SU-DHL-6 (cell line): ENCODE measurements around the gene RNU2-63P.
"Not testable (repeated sequence)": the region's sequence is repeated elsewhere in the genome, so short reads cannot be mapped to it uniquely, and the experiment has no call there.

Experiments used
- H2AFZ ChIP-seq: fragments of 200-600 bp; sonication (generic); 2 replicates; pipeline ENCODE4 v1.6.1; 2014; ENCODE audit warnings: low read depth, mild to moderate bottlenecking, moderate library complexity, mixed read lengths, antibody characterized with exemption, low read length; ENCODE audit not compliant: severe bottlenecking
- H3F3A ChIP-seq: fragments of 200-600 bp; shearing (Covaris generic); 2 replicates; pipeline ENCODE4 v1.6.0; 2016; ENCODE audit warnings: antibody characterized with exemption, mild to moderate bottlenecking; ENCODE audit not compliant: insufficient read depth
- H3K27ac ChIP-seq: fragments of 200-600 bp; sonication (generic); 2 replicates; pipeline ENCODE4 v1.5.1; 2016; ENCODE audit warnings: low read depth, mild to moderate bottlenecking, low read length, moderate library complexity, mixed read lengths
- H3K27me3 ChIP-seq: fragments of 200-600 bp; sonication (generic), shearing (Covaris generic); 2 replicates; pipeline ENCODE4 v1.6.0; 2014; ENCODE audit warnings: mild to moderate bottlenecking, low read length
- H3K36me3 ChIP-seq: fragments of 200-600 bp; sonication (generic); 2 replicates; pipeline ENCODE4 v1.6.1; 2014; ENCODE audit warnings: mild to moderate bottlenecking, low read length, mixed read lengths
- H3K4me2 ChIP-seq: fragments of 300-600, 200-600 bp; shearing (Covaris generic), sonication (generic); 2 replicates; pipeline ENCODE4 v1.6.0; 2014; ENCODE audit warnings: low read length, low read depth, mild to moderate bottlenecking; ENCODE audit not compliant: poor library complexity, severe bottlenecking
- H3K4me3 ChIP-seq: fragments of 200-600 bp; sonication (generic); 2 replicates; pipeline ENCODE4 v1.5.1; 2014; ENCODE audit warnings: antibody characterized with exemption, low read length, mild to moderate bottlenecking, mixed read lengths; ENCODE audit not compliant: insufficient read depth, poor library complexity, severe bottlenecking
- H3K79me2 ChIP-seq: fragments of 200-600 bp; sonication (generic); 2 replicates; pipeline ENCODE4 v1.6.1; 2014; ENCODE audit warnings: mild to moderate bottlenecking, low read length, moderate library complexity; ENCODE audit not compliant: insufficient read depth
- H3K9ac ChIP-seq: fragments of 200-600 bp; sonication (generic); 2 replicates; pipeline ENCODE4 v1.7.0; 2014; ENCODE audit warnings: mild to moderate bottlenecking, low read length
- H3K9me2 ChIP-seq: fragments of 200-600 bp; sonication (generic); replicated peaks from 2 replicates; pipeline ENCODE4 v1.6.1; 2014; ENCODE audit warnings: low read length; ENCODE audit not compliant: insufficient read depth
- H3K9me3 ChIP-seq: fragments of 200-600 bp; sonication (generic); 2 replicates; pipeline ENCODE4 v1.6.1; 2014; ENCODE audit warnings: low read length, mixed read lengths; ENCODE audit not compliant: insufficient read depth
- H4K20me1 ChIP-seq: fragments of 200-600 bp; sonication (generic); 2 replicates; pipeline ENCODE4 v1.6.1; 2014; ENCODE audit warnings: low read depth, mild to moderate bottlenecking, antibody characterized with exemption, low read length, moderate library complexity, mixed read lengths
- EZH2phosphoT487 ChIP-seq: fragments of 200-600 bp; sonication (generic), shearing (Covaris generic); conservative IDR thresholded peaks from 2 replicates; pipeline ENCODE4 v1.6.1; 2018; ENCODE audit warnings: mild to moderate bottlenecking, antibody characterized with exemption, low read length, moderate library complexity, mixed read lengths
- TF ChIP-seq, protein P1 (sequence below): fragments of 200-600 bp; sonication (generic); IDR thresholded peaks from one replicate; pipeline ENCODE4 v1.5.1; 2017; ENCODE audit warnings: antibody characterized with exemption, mild to moderate bottlenecking, low read length, moderate library complexity; ENCODE audit not compliant: insufficient read depth, poor library complexity, severe bottlenecking

RNU2-63P gene

DNA sequence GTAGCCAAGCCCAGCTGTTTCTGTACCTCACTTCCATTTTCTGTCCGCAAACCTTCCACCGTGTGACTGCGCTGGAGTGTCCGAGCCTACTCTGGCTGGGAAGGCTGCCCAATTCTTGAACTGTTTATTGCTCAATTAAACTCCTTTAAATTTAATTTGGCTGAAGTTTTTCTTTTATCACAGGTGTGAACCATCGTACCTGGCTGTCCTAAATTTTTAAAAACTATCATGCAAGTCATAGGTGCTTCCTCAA lies 6.2 kb upstream of the RNU2-63P start:
- TF ChIP-seq EZH2phosphoT487 = no peak
- TF ChIP-seq, protein P1, sequence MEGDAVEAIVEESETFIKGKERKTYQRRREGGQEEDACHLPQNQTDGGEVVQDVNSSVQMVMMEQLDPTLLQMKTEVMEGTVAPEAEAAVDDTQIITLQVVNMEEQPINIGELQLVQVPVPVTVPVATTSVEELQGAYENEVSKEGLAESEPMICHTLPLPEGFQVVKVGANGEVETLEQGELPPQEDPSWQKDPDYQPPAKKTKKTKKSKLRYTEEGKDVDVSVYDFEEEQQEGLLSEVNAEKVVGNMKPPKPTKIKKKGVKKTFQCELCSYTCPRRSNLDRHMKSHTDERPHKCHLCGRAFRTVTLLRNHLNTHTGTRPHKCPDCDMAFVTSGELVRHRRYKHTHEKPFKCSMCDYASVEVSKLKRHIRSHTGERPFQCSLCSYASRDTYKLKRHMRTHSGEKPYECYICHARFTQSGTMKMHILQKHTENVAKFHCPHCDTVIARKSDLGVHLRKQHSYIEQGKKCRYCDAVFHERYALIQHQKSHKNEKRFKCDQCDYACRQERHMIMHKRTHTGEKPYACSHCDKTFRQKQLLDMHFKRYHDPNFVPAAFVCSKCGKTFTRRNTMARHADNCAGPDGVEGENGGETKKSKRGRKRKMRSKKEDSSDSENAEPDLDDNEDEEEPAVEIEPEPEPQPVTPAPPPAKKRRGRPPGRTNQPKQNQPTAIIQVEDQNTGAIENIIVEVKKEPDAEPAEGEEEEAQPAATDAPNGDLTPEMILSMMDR = no peak
- Histone ChIP-seq H3K4me3 (no peak overlapping the region), H3K27me3 (no peaks in the 10 kb centered on the region), H3K27ac (no peak overlapping the region), H3K9me2 (no peaks in the 10 kb centered on the region), H3F3A (no peaks in the 10 kb centered on the region), H3K9ac (no peak overlapping the region), H3K36me3 (no peaks in the 10 kb centered on the region), H2AFZ (no peak overlapping the region), H3K4me2 (no peak overlapping the region), H4K20me1 (no peaks in the 10 kb centered on the region), H3K9me3 (peaks cover 8% of the 10 kb centered on the region; the same call in 1 of the 2 replicates), H3K79me2 (no peaks in the 10 kb centered on the region)

GRCh38 chr2:88019985-88020384 lies 3.6 kb upstream of the RNU2-63P start:
- TF ChIP-seq, protein P1 = no peak
- TF ChIP-seq EZH2phosphoT487 = no peak
- Histone ChIP-seq H2AFZ (no peak overlapping the region), H3K9me2 (no peaks in the 10 kb centered on the region)

DNA sequence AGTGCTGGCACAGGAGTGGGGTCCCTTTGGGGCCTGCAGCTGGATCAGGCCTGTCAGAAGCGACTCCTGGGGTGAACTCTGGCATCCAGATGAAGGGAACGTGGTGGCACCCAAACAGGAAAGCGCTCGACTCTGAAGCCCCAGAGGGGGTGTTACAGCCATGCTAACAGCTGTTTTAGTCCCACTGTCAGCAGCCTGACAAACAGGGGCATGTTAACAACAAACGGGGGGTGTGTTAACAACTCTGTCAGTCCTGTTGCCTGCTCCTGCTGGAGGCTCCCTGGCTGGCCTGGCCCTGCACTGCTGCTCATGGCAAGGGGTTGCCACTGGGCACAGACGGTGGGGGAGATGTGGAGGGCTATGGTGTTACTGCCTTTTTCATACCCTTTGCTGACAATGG lies 2.6 kb upstream of the RNU2-63P start:
- H3K4me3 ChIP-seq = no peak overlapping the region
- H3K9ac ChIP-seq = no peak overlapping the region
- no peak overlapping the region for H3K4me2 ChIP-seq
- no peak overlapping the region for H3K27ac ChIP-seq
- H3K79me2 ChIP-seq = no peaks in the 10 kb centered on the region
- peaks cover 17% of the 10 kb centered on the region for H3F3A ChIP-seq
- H3K9me3 ChIP-seq = peaks cover 8% of the 10 kb centered on the region; the same call in 1 of the 2 replicates
- H3K36me3 ChIP-seq = no peaks in the 10 kb centered on the region
- H2AFZ ChIP-seq = no peak overlapping the region
- no peak for TF ChIP-seq EZH2phosphoT487
- TF ChIP-seq, protein P1 = no peak
- H4K20me1 ChIP-seq = no peaks in the 10 kb centered on the region
- H3K9me2 ChIP-seq = no peaks in the 10 kb centered on the region
- no peaks in the 10 kb centered on the region for H3K27me3 ChIP-seq

More at GRCh38 chr2:88019985-88020384, 3.6 kb upstream of the RNU2-63P start:
- H3K27ac ChIP-seq = no peak overlapping the region
- H3K4me2 ChIP-seq = no peak overlapping the region
- H4K20me1 ChIP-seq = no peaks in the 10 kb centered on the region
- H3K9me3 ChIP-seq = peaks cover 8% of the 10 kb centered on the region; the same call in 1 of the 2 replicates
- H3K4me3 ChIP-seq = no peak overlapping the region
- H3K9ac ChIP-seq = no peak overlapping the region
- H3K79me2 ChIP-seq = no peaks in the 10 kb centered on the region
- H3K36me3 ChIP-seq = no peaks in the 10 kb centered on the region
- peaks cover 9% of the 10 kb centered on the region for H3F3A ChIP-seq
- no peaks in the 10 kb centered on the region for H3K27me3 ChIP-seq

GRCh38 chr2:88018077-88018805 lies 1.9 kb upstream of the RNU2-63P start:
- H3K9me3 ChIP-seq, H3K27me3 ChIP-seq, H4K20me1 ChIP-seq, H3K27ac ChIP-seq, H3K79me2 ChIP-seq, H3K9ac ChIP-seq, H3K36me3 ChIP-seq, H3K9me2 ChIP-seq, H3K4me2 ChIP-seq, H2AFZ ChIP-seq, H3K4me3 ChIP-seq: not testable (repeated sequence)
- peaks cover 17% of the 10 kb centered on the region for H3F3A ChIP-seq

- Histone ChIP-seq H3K4me2 (peak overlapping the region; percentile 59), H3K9ac (peak overlapping the region; percentile 61; the same call in 1 of the 2 replicates)
Observed at GRCh38 chr2:88017780-88018038, 1.4 kb upstream of the RNU2-63P start.

More at GRCh38 chr2:88017780-88018038, 1.4 kb upstream of the RNU2-63P start:
- H3K4me3 ChIP-seq, H3K27me3 ChIP-seq, H3K9me2 ChIP-seq, H3K27ac ChIP-seq, H3K9me3 ChIP-seq, H2AFZ ChIP-seq, H4K20me1 ChIP-seq, H3K36me3 ChIP-seq, H3K79me2 ChIP-seq: not testable (repeated sequence)
- H3F3A ChIP-seq = peaks cover 17% of the 10 kb centered on the region
